SH-SY5Y (cell line): ENCODE results near the gene THSD4.

Experiments
- GATA2 ChIP-seq: IDR thresholded peaks from 2 replicates; pipeline ENCODE4 v1.6.1; 2011; ENCODE audit warnings: mild to moderate bottlenecking, low read depth, low read length
- GATA3 ChIP-seq: IDR thresholded peaks from 2 replicates; pipeline ENCODE4 v1.6.1; 2011; ENCODE audit warnings: low read depth, mild to moderate bottlenecking, low read length, moderate library complexity

DNA sequence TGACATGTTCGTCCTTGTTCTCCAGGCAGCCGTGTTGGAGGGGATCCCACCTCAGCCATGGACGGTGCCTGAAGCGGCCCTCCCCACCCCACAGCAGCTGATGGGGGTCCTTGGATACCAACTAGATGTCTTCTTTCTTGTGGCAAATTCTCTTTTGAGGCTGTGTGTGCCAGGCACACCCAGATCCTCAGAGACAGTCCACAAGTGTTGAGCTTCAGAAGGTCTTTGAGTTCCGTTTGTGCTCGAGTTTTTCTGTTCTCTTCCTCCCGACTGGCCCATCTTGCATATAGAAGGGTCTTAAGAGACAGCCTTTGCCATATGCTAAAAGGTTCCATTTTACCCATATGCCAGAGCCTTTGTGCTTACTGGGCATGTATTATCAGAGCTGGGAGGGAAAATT lies 227.4 kb downstream of the THSD4 start:
- TF ChIP-seq GATA3 = no peak
- TF ChIP-seq GATA2 = no peak
